HFFc6 (cell line): ENCODE results near the gene PVALB. TPM values are rescaled to one million over a fixed set of nuclear protein-coding genes. Genes with fewer than 3 reads are reported as not detected.

Experiments
- DNase-seq: peaks from one replicate; pipeline ENCODE4 v3.0.0-alpha.2; 2018
- H3K27ac Mint-ChIP-seq: 2 replicates; pipeline ENCODE4 v1.8.0; 2020; ENCODE audit warnings: mild to moderate bottlenecking, mixed read lengths
- H3K27me3 Mint-ChIP-seq: 2 replicates; pipeline ENCODE4 v1.8.0; 2021; ENCODE audit warnings: mild to moderate bottlenecking, moderate library complexity, mixed read lengths; ENCODE audit not compliant: insufficient read depth
- H3K36me3 Mint-ChIP-seq: 2 replicates; pipeline ENCODE4 v1.8.0; 2021; ENCODE audit warnings: low read depth, mixed read lengths
- H3K4me1 Mint-ChIP-seq: 2 replicates; pipeline ENCODE4 v1.8.0; 2020; ENCODE audit warnings: low read depth, mixed read lengths
- H3K4me3 Mint-ChIP-seq: 2 replicates; pipeline ENCODE4 v1.8.0; 2020; ENCODE audit warnings: mild to moderate bottlenecking, moderate library complexity, mixed read lengths
- H3K9me3 Mint-ChIP-seq: 2 replicates; pipeline ENCODE4 v1.8.0; 2020; ENCODE audit warnings: mild to moderate bottlenecking, mixed read lengths
- total RNA-seq, 6 experiments: library from RNA; stranded (reverse); fragmentation: NEBNext Ultra II Directional; extraction: Animal tissue kit (Norgen Biotek cat#: 25700); gene quantifications; 2 replicates in 1 of 6; 3 replicates in 5 of 6; pipeline ENCODE4 v1.2.3, GENCODE V29; 2021
- TF ChIP-seq, protein P1 (sequence below): fragments of 200-600 bp; sonication (generic); IDR thresholded peaks from 2 replicates; pipeline ENCODE4 v1.5.0; 2021; ENCODE audit warnings: antibody characterized with exemption, mild to moderate bottlenecking

Gene PVALB
- total RNA-seq, 6 experiments from 2014 or later, result not detected

DNA sequence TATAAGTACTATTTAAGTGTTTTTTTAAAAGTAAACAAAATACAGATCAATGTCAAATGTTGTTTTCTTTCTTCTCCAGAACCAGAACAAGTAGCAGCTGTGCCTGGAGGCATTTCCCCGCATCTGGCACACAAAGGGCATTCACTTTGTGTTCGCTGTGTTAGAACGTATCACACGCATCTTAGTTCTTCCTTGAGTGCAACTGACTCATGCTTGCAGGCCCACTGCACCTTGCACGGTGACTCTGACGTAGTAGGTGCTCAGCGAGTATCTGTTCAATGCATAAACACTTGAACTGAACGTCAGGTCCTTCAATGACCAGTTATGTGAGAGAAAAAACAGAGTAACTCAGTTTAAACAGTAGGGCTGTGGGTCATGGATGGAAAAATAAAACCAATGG, 44.4 kb downstream of the PVALB start:
- Mint-ChIP-seq H3K27me3 (peaks cover 8% of the 10 kb centered on the region), H3K4me1 (peaks cover 16% of the 10 kb centered on the region), H3K27ac (no peak overlapping the region), H3K36me3 (peaks cover 11% of the 10 kb centered on the region), H3K9me3 (no peaks in the 10 kb centered on the region), H3K4me3 (no peak overlapping the region)
- DNase-seq, result no peak
- TF ChIP-seq, protein P1, sequence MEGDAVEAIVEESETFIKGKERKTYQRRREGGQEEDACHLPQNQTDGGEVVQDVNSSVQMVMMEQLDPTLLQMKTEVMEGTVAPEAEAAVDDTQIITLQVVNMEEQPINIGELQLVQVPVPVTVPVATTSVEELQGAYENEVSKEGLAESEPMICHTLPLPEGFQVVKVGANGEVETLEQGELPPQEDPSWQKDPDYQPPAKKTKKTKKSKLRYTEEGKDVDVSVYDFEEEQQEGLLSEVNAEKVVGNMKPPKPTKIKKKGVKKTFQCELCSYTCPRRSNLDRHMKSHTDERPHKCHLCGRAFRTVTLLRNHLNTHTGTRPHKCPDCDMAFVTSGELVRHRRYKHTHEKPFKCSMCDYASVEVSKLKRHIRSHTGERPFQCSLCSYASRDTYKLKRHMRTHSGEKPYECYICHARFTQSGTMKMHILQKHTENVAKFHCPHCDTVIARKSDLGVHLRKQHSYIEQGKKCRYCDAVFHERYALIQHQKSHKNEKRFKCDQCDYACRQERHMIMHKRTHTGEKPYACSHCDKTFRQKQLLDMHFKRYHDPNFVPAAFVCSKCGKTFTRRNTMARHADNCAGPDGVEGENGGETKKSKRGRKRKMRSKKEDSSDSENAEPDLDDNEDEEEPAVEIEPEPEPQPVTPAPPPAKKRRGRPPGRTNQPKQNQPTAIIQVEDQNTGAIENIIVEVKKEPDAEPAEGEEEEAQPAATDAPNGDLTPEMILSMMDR, result no peak

DNA sequence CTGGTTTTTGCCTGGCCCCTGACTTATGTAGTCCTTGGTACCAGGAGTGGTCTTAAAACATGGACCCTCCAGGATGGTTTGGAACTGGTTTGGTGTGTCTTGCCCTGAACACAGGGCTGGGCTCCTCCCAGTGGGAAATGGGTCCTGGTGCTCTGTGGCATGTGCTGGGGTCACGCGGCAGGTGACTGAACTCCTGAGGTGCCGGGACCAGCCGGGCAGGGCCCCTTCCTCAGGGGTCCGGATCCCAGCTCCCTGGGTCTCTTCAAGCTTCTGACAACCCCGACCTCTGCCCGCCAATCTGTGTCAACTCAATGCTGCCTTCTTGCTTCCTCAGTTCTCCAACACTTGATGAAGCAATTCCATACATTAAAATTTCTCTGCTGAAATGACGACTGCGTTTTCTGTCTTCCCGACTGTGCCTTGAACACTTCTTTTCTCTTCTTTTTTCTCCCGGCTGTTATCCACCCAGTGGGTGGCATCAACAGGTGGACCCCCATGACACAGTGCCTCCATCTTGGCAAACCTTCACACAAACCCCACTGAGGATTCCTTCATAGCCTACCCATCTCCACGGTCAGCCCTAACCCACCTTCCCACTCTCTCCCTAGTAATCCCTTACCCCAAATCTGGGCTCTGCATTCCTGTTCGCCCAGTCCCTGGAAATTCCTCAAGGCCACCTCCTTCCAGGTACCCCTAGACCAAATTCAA, 45.3 kb downstream of the PVALB start:
- TF ChIP-seq, protein P1, result no peak
- DNase-seq, result no peak
- Mint-ChIP-seq H3K27ac (no peak overlapping the region), H3K27me3 (peaks cover 6% of the 10 kb centered on the region), H3K4me1 (peaks cover 12% of the 10 kb centered on the region), H3K4me3 (no peak overlapping the region), H3K9me3 (no peaks in the 10 kb centered on the region), H3K36me3 (peaks cover 9% of the 10 kb centered on the region)

DNA sequence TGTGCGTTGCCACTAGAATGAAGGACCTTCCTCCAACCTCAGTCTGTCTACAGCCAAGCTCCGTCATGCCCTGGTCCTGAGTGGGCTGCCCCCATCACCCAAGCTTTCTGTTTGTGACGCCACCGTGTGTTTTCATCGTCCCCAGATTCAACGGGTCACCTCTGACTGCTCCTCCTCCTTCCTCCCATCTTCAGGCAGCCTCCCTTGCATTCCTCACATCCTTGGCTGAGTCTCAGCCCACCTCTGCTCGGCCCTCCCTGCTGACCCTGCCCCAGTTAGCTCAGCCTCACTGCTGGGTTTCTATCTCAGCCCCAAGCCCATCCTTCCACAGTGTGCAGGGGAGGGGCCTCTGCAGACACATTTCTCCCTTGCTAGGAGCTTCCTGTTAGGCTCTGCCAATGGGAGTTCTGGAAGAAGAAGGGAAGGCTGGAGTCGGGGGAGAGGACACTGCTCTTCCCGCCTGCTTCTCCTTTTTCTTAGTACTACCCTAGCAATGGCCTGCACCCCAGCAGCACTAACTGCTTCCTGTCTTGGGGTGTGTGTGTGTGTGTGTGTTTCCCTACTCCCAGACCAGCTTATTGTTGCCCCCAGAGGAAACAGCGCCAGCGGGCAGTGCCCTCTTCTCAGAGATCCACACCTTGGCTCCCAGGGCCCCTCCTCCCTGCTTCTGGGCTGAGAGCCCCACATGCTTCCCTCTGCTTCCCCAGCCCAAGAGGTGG, 46.2 kb downstream of the PVALB start:
- Mint-ChIP-seq H3K36me3 (peaks cover 7% of the 10 kb centered on the region), H3K4me1 (peaks cover 15% of the 10 kb centered on the region), H3K4me3 (no peak overlapping the region), H3K9me3 (no peaks in the 10 kb centered on the region), H3K27me3 (peaks cover 6% of the 10 kb centered on the region), H3K27ac (no peak overlapping the region)
- DNase-seq, result no peak
- TF ChIP-seq, protein P1, result no peak

DNA sequence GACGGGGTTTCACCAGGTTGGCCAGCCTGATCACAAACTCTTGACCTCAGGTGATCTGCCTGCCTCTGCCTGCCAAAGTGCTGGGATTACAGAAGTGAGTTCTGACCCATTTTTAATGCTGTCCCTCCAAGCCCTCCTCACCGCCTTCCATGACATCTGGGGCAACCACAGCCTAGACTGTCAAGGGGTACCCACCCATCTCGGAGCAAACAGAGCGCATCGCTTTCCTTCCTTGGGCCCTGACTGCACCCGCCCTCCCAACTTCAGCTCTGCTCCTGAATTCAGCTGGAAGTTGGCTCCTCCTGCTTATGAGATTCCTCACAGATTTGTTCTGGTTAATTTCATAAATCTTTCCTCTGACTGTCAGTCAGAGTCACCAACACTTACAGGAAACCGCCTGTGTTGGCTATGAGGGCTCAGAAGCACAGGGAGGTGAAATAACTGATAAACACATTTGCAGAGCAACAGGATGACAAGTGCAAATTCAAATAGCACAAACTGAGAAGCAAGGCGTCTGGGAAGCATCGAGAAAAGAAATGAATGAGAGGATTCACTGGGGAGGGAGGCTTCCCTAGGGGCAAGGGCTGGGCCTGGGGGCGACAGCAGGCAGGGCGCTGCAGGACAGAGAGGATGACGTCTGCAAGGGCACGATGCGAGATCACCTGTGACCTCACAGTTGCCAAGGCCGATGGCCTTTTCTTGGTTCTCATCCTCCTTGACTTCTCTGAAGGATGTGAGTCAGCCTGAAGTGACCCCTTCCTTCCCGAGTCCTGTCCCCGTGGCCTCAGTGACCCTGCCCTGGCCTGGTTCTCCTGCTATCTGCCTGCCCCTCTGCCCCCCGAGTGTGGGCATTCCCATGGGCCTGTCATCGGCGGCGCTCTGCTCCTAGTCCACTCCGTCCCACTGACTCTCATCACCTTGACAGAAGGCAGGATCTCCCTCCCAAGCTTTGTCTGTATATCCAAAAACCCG, 47.0 kb downstream of the PVALB start:
- H3K27ac Mint-ChIP-seq, result no peak overlapping the region
- H3K36me3 Mint-ChIP-seq, result peaks cover 7% of the 10 kb centered on the region

DNA sequence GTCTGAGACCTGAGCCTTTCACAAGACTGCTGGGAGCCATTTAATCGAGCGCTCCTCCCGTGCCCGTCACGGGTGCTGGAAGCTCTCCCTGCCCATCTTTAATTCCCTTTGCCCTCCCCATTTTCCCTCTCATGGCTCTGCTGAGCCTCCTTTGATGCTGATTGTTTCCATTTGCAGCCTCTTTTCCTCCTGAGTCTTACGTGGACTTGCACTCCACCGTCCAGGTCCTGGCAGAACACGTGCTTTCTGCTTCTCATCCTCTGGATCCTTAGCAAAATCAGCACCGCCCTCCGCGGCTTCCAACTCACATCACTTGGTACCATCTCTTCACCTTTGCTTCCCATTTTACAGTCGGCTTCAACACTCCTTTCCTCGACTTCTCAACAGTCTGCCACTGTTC, 48.2 kb downstream of the PVALB start:
- TF ChIP-seq, protein P1, result no peak
- peaks cover 6% of the 10 kb centered on the region for H3K27me3 Mint-ChIP-seq
- no peak overlapping the region for H3K4me3 Mint-ChIP-seq
- no peak for DNase-seq
- H3K36me3 Mint-ChIP-seq, result peaks cover 7% of the 10 kb centered on the region
- no peaks in the 10 kb centered on the region for H3K9me3 Mint-ChIP-seq
- H3K4me1 Mint-ChIP-seq, result peaks cover 8% of the 10 kb centered on the region
- H3K27ac Mint-ChIP-seq, result no peak overlapping the region

More for the DNA sequence above, 47.0 kb downstream of the PVALB start:
- no peak overlapping the region for H3K4me3 Mint-ChIP-seq
- DNase-seq, result no peak
- peaks cover 9% of the 10 kb centered on the region for H3K4me1 Mint-ChIP-seq
- H3K9me3 Mint-ChIP-seq, result no peaks in the 10 kb centered on the region
- peaks cover 6% of the 10 kb centered on the region for H3K27me3 Mint-ChIP-seq
- TF ChIP-seq, protein P1, result no peak
